Activated T-helper 1 cell treated with Interleukin-2 at 50 U/mL for 16 hours (primary cell): ENCODE results near the gene POLR1E.
"Not testable (repeated sequence)": the region's sequence is repeated elsewhere in the genome, so short reads cannot be mapped to it uniquely, and the experiment has no call there.

Source experiments
- DNase-seq: peaks from one replicate; pipeline ENCODE4 v3.0.0-alpha.2; 2020; ENCODE audit warnings: low read depth

Gene POLR1E

GRCh38 chr9:37504605-37505004, 18.9 kb downstream of the POLR1E start:
- no peak for DNase-seq

GRCh38 chr9:37507566-37508134, 21.9 kb downstream of the POLR1E start:
- no peak for DNase-seq

GRCh38 chr9:37508135-37508833, 22.5 kb downstream of the POLR1E start:
- DNase-seq: no peak

- no peak for DNase-seq
Measured at GRCh38 chr9:37508834-37509206, 23.1 kb downstream of the POLR1E start.

GRCh38 chr9:37509536-37509935, 23.8 kb downstream of the POLR1E start:
- DNase-seq: no peak

- not testable (repeated sequence) for DNase-seq
Measured at GRCh38 chr9:37510053-37510452, 24.3 kb downstream of the POLR1E start.

- DNase-seq: no peak
Measured at GRCh38 chr9:37511016-37512010, 25.6 kb downstream of the POLR1E start.

GRCh38 chr9:37512437-37512836, 26.7 kb downstream of the POLR1E start:
- no peak for DNase-seq

GRCh38 chr9:37514415-37514814, 28.7 kb downstream of the POLR1E start:
- DNase-seq: not testable (repeated sequence)

GRCh38 chr9:37514999-37515398, 29.3 kb downstream of the POLR1E start:
- no peak for DNase-seq

- DNase-seq: no peak
Measured at GRCh38 chr9:37515620-37516258, 30.0 kb downstream of the POLR1E start.

- DNase-seq: no peak
Measured at GRCh38 chr9:37517923-37518322, 32.2 kb downstream of the POLR1E start.

- DNase-seq: no peak
Measured at GRCh38 chr9:37520641-37521040, 34.9 kb downstream of the POLR1E start.

GRCh38 chr9:37521111-37521510, 35.4 kb downstream of the POLR1E start:
- DNase-seq: no peak

- DNase-seq: no peak
Measured at GRCh38 chr9:37522971-37523370, 37.2 kb downstream of the POLR1E start.

GRCh38 chr9:37523916-37524315, 38.2 kb downstream of the POLR1E start:
- DNase-seq: no peak

GRCh38 chr9:37528652-37529471, 43.1 kb downstream of the POLR1E start:
- DNase-seq: peak; percentile 65

- peak; percentile 33 for DNase-seq
Measured at GRCh38 chr9:37531699-37532098, 46.0 kb downstream of the POLR1E start.

GRCh38 chr9:37534412-37534811, 48.7 kb downstream of the POLR1E start:
- no peak for DNase-seq

- no peak for DNase-seq
Measured at GRCh38 chr9:37534901-37535300, 49.2 kb downstream of the POLR1E start.

- DNase-seq: no peak
Measured at GRCh38 chr9:37538099-37538498, 52.4 kb downstream of the POLR1E start.
